Stimulated activated memory B cell treated with anti-CD40 and anti-IgM and Interleukin-4, amounts not matched to agents 10 μg/mL and 1 μg/mL and 100 μg/mL, for 72 hours (primary cell): ENCODE data around the gene MUTYH.
"Not testable (repeated sequence)": the region's sequence is repeated elsewhere in the genome, so short reads cannot be mapped to it uniquely, and the experiment has no call there.

Source experiments
- ATAC-seq: fragments of 150-1000 bp; cut with Tn5 transposase; 2 replicates; pipeline ENCODE4 v1.10.0; 2021
- H3K27ac Mint-ChIP-seq: one replicate; pipeline ENCODE4 v1.8.0; 2022; ENCODE audit warnings: mild to moderate bottlenecking, mixed read lengths
- H3K27me3 Mint-ChIP-seq: one replicate; pipeline ENCODE4 v1.8.0; 2022; ENCODE audit warnings: mixed read lengths
- H3K36me3 Mint-ChIP-seq: one replicate; pipeline ENCODE4 v1.8.0; 2022; ENCODE audit warnings: mixed read lengths
- H3K4me1 Mint-ChIP-seq: one replicate; pipeline ENCODE4 v1.8.0; 2022; ENCODE audit warnings: mixed read lengths
- H3K4me3 Mint-ChIP-seq: one replicate; pipeline ENCODE4 v1.8.0; 2022; ENCODE audit warnings: mild to moderate bottlenecking, moderate library complexity, mixed read lengths
- H3K9me3 Mint-ChIP-seq: one replicate; pipeline ENCODE4 v1.8.0; 2022; ENCODE audit warnings: mixed read lengths

MUTYH gene

DNA sequence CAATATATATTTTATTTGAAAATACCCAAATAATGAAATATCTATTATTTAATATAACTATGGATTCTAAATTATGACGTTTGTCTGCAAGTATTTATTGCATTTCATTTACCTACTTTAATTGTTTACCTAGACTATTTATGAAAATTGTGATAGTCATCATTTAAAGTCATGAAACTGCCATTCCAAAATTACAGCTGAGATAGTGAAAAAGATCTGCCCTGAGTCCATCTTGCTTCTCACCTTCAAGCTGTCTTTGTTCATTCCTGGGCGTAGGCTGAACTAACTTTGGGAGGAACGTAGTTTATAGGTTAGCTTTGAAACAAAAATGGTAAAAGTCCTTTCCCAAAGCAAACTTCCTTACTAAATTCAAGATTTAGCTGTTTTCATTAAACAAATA lies 26.0 kb downstream of the MUTYH start:
- Mint-ChIP-seq H3K27ac (no peak overlapping the region), H3K9me3 (no peaks in the 10 kb centered on the region), H3K36me3 (no peaks in the 10 kb centered on the region), H3K4me3 (no peak overlapping the region), H3K4me1 (no peaks in the 10 kb centered on the region), H3K27me3 (no peaks in the 10 kb centered on the region)
- ATAC-seq, result no peak

- no peaks in the 10 kb centered on the region for H3K27me3 Mint-ChIP-seq
- H3K4me3 Mint-ChIP-seq, result no peak overlapping the region
- no peaks in the 10 kb centered on the region for H3K9me3 Mint-ChIP-seq
- no peaks in the 10 kb centered on the region for H3K36me3 Mint-ChIP-seq
- peak overlapping the region; percentile 94 for H3K27ac Mint-ChIP-seq
- ATAC-seq, result no peak
- peaks cover 31% of the 10 kb centered on the region for H3K4me1 Mint-ChIP-seq
Measured at GRCh38 chr1:45306905-45307304, 33.3 kb downstream of the MUTYH start.

- no peaks in the 10 kb centered on the region for H3K36me3 Mint-ChIP-seq
- ATAC-seq, result no peak
- H3K4me1 Mint-ChIP-seq, result peaks cover 31% of the 10 kb centered on the region
- no peaks in the 10 kb centered on the region for H3K27me3 Mint-ChIP-seq
- no peaks in the 10 kb centered on the region for H3K9me3 Mint-ChIP-seq
- H3K4me3 Mint-ChIP-seq, result peak overlapping the region; percentile 49
- H3K27ac Mint-ChIP-seq, result peak overlapping the region; percentile 94
Measured at GRCh38 chr1:45306319-45306718, 33.9 kb downstream of the MUTYH start.

DNA sequence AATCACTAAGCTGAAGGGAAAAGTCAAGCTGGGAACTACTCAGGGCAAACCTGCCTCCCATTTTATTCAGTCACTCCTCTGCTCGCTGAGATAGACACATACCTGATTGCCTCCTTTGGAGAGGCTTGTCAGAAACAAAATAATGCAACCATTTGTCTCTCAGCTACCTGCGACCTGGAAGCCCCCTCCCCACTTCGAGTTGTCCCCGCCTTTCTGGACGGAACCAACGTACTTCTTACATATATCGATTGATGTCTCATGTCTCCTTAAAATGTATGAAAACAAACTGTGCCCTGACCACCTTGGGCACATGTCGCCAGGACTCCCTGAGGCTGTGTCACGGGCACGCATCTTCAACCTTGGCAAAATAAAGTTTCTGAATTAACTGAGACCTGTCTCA lies 35.0 kb downstream of the MUTYH start:
- Mint-ChIP-seq H3K9me3 (no peaks in the 10 kb centered on the region), H3K36me3 (no peaks in the 10 kb centered on the region), H3K4me3 (peak overlapping the region; percentile 40), H3K27ac (peak overlapping the region; percentile 94), H3K27me3 (no peaks in the 10 kb centered on the region), H3K4me1 (peaks cover 31% of the 10 kb centered on the region)
- ATAC-seq, result no peak

GRCh38 chr1:45304311-45305081 lies 35.7 kb downstream of the MUTYH start:
- Mint-ChIP-seq H3K4me3 (peak overlapping the region; percentile 83), H3K9me3 (no peaks in the 10 kb centered on the region), H3K27me3 (no peaks in the 10 kb centered on the region), H3K36me3 (no peaks in the 10 kb centered on the region), H3K4me1 (peaks cover 31% of the 10 kb centered on the region), H3K27ac (peak overlapping the region; percentile 94)
- ATAC-seq, result no peak

DNA sequence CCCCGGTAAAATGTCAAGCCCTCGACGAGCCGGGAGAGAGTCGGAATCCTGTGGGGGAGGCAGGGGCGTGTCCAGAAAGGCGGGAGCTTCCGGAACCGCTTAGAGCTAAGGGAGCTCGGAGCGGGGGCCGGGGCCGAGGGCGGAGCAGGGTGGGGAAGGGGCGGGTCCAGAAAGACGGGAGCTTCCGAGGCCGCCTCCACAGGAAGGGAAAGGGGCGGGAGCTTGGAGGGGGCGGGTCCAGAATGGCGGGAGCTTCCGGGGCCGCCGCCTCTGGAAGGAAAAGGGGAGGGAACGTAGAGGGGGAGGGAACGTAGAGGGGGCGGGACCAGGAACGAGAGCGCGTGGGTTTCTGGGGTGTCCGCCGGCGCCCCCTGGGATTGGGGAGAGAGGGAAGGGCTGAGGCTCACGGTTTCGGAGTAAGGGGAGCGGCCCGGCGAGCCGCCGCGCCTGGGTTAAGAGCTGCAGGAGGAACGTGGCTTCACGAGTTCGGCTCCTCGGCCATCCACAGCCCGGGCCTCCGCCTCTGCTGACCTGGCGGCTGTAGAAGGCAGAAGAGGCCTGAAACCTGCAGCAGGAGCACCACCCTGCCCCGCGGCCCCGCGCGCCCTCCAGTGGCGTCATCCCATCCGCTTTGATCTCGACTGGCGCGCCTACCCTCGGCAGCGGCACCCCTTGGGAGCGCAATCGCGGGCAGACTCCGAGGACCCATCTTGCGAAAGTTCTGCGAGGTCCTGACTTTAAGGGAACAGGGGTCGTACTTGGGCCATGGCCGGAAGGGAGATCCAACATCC lies 36.5 kb downstream of the MUTYH start:
- Mint-ChIP-seq H3K9me3 (no peaks in the 10 kb centered on the region), H3K27ac (peak overlapping the region; percentile 94), H3K4me1 (peaks cover 31% of the 10 kb centered on the region), H3K4me3 (peak overlapping the region; percentile 83), H3K36me3 (no peaks in the 10 kb centered on the region), H3K27me3 (no peaks in the 10 kb centered on the region)
- peak; percentile 93 for ATAC-seq

DNA sequence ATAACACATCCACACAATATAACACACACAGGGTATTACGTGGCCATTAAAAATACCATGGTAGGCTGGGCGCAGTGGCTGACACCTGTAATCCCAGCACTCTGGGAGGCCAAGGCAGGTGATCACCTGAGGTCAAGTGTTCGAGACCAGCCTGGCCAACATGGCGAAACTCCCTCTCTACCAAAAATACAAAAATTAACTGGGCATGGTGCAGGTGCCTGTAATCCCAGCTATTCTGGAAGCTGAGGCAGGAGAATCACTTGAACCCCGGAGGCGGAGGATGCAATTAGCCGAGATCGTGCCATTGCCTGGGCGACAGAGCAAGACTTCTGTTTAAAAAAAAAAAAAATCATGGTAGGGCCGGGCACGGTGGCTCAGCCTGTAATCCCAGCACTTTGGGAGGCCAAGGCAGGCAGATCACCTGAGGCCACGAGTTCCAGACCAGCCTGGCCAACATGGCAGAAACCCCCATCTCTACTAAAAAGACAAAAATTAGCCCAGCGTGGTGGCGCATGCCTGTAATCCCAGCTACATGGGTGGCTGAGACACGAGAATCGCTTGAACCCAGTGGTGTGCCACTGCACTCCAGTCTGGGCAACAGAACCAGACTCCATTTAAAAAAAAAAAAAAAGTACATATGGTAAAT lies 37.6 kb downstream of the MUTYH start:
- no peaks in the 10 kb centered on the region for H3K36me3 Mint-ChIP-seq
- ATAC-seq, result no peak
- H3K9me3 Mint-ChIP-seq, result no peaks in the 10 kb centered on the region
- H3K4me3 Mint-ChIP-seq, result peak overlapping the region; percentile 83
- H3K27ac Mint-ChIP-seq, result peak overlapping the region; percentile 94
- H3K4me1 Mint-ChIP-seq, result peaks cover 31% of the 10 kb centered on the region
- H3K27me3 Mint-ChIP-seq, result no peaks in the 10 kb centered on the region

DNA sequence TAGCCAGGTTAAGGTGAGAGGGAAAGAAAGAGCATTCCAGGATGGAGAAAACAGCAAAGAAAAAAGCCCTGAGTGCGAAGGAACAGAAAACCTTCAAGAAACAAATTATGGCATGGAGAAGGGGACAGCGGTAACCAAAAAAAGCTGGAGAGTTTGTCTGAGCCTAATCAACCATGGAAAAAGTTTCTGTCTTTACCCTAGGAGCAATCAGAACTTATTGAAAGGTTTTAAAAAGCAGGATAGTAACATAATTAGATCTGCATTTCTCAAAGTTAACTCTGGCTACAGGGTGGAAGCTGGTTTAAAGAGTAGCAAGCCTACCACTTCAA lies 39.6 kb downstream of the MUTYH start:
- Mint-ChIP-seq H3K4me1 (peaks cover 16% of the 10 kb centered on the region), H3K4me3 (no peak overlapping the region), H3K9me3 (no peaks in the 10 kb centered on the region), H3K27ac (no peak overlapping the region), H3K27me3 (no peaks in the 10 kb centered on the region), H3K36me3 (no peaks in the 10 kb centered on the region)
- no peak for ATAC-seq

GRCh38 chr1:45299981-45300668 lies 40.1 kb downstream of the MUTYH start:
- H3K9me3 Mint-ChIP-seq, result no peaks in the 10 kb centered on the region
- H3K27ac Mint-ChIP-seq, result no peak overlapping the region
- H3K4me3 Mint-ChIP-seq, result no peak overlapping the region
- no peaks in the 10 kb centered on the region for H3K36me3 Mint-ChIP-seq
- H3K4me1 Mint-ChIP-seq, result peaks cover 11% of the 10 kb centered on the region
- no peak for ATAC-seq
- H3K27me3 Mint-ChIP-seq, result no peaks in the 10 kb centered on the region

DNA sequence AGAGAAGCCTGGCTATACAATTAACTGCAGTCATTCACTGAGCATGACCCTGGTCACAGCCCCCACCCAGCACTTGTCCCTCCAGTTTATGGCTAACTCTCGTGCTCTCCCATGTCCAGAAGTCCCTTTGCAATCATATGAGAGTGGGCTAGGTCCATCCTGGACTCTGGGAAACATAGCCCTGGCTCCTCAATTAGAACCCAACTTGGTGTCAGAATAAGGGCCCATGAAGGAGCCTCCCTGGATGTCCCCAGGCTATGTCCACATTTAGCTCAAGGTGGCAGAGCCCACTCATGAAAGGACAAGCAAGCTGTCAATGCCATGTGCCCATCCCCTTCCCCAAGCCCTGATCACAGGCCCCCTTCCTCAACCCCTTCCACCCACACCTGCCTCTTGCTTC lies 40.9 kb downstream of the MUTYH start:
- H3K36me3 Mint-ChIP-seq, result no peaks in the 10 kb centered on the region
- H3K4me1 Mint-ChIP-seq, result peaks cover 3% of the 10 kb centered on the region
- no peaks in the 10 kb centered on the region for H3K27me3 Mint-ChIP-seq
- no peak overlapping the region for H3K27ac Mint-ChIP-seq
- ATAC-seq, result no peak
- H3K4me3 Mint-ChIP-seq, result no peak overlapping the region
- no peaks in the 10 kb centered on the region for H3K9me3 Mint-ChIP-seq

- no peaks in the 10 kb centered on the region for H3K4me1 Mint-ChIP-seq
- no peak for ATAC-seq
Measured at GRCh38 chr1:45297666-45298356, 42.4 kb downstream of the MUTYH start.

GRCh38 chr1:45291716-45292115 lies 48.5 kb downstream of the MUTYH start:
- Mint-ChIP-seq H3K27ac (no peak overlapping the region), H3K9me3 (no peaks in the 10 kb centered on the region), H3K27me3 (no peaks in the 10 kb centered on the region), H3K36me3 (no peaks in the 10 kb centered on the region), H3K4me3 (no peak overlapping the region), H3K4me1 (no peaks in the 10 kb centered on the region)
- no peak for ATAC-seq

More at GRCh38 chr1:45297666-45298356, 42.4 kb downstream of the MUTYH start:
- Mint-ChIP-seq H3K9me3 (no peaks in the 10 kb centered on the region), H3K4me3 (no peak overlapping the region), H3K27me3 (no peaks in the 10 kb centered on the region), H3K36me3 (no peaks in the 10 kb centered on the region), H3K27ac (no peak overlapping the region)

- not testable (repeated sequence) for H3K9me3 Mint-ChIP-seq, H3K27me3 Mint-ChIP-seq, H3K4me3 Mint-ChIP-seq, H3K36me3 Mint-ChIP-seq, ATAC-seq, H3K4me1 Mint-ChIP-seq, H3K27ac Mint-ChIP-seq
Measured at GRCh38 chr1:45291002-45291401, 49.2 kb downstream of the MUTYH start.

GRCh38 chr1:45286521-45286920 lies 53.7 kb downstream of the MUTYH start:
- H3K36me3 Mint-ChIP-seq, ATAC-seq, H3K4me1 Mint-ChIP-seq, H3K27me3 Mint-ChIP-seq, H3K9me3 Mint-ChIP-seq, H3K4me3 Mint-ChIP-seq, H3K27ac Mint-ChIP-seq: not testable (repeated sequence)

DNA sequence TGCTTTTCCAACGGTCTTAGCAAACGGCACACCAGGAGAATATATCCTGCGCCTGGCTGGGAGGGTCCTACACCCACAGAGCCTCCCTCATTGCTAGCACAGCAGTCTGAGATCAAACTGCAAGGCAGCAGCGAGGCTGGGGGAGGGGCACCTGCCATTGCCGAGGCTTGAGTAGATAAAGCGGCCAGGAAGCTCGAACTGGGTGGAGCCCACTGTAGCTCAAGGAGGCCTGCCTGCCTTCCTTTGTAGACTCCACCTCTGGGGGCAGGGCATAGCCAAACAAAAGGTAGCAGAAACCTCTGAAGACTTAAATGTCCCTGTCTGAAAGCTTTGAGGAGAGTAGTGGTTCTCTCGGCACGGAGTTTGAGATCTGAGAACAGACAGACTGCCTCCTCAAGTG lies 55.4 kb downstream of the MUTYH start:
- not testable (repeated sequence) for H3K4me1 Mint-ChIP-seq, H3K36me3 Mint-ChIP-seq, H3K4me3 Mint-ChIP-seq, H3K9me3 Mint-ChIP-seq, ATAC-seq, H3K27me3 Mint-ChIP-seq, H3K27ac Mint-ChIP-seq
